GM12878 (cell line): Measurements from ENCODE around the gene COL5A1. TPM values are rescaled to one million over a fixed set of nuclear protein-coding genes. Genes with fewer than 3 reads are reported as not detected.

Experiments used
- ATAC-seq: fragments of 200-7000 bp; cut with Tn5 transposase; 3 replicates; pipeline ENCODE4 v1.9.1; 2020; ENCODE audit warnings: mild to moderate bottlenecking, moderate library complexity
- BruUV-seq: library from RNA; stranded (reverse); fragments of 400-500 nt; replicated peaks from 2 replicates; lab custom pipeline; 2021; lab: Mats Ljungman, UMichigan
- CTCF ChIA-PET: fragments of 300-600 bp; sonication (Branson Sonifier 250); formaldehyde crosslinking; extraction: SDS; loops from one replicate; lab custom pipeline; 2021; ENCODE audit warnings: inconsistent platforms; lab: Yijun Ruan, JAX
- POLR2A ChIA-PET: fragments of 350-600 bp; formaldehyde crosslinking; extraction: SDS; loops from one replicate; lab custom pipeline; 2021; ENCODE audit warnings: inconsistent platforms; lab: Charles Lee
- RAD21 ChIA-PET: fragments of 300-600 bp; sonication (Branson Sonifier 250); formaldehyde crosslinking; loops from one replicate; lab custom pipeline; 2023; ENCODE audit warnings: antibody characterized with exemption; ENCODE audit not compliant: unreplicated experiment; lab: Charles Lee
- SMC1A ChIA-PET: fragments of 300-600 bp; sonication (Branson Sonifier 250); formaldehyde crosslinking; loops from one replicate; lab custom pipeline; 2023; ENCODE audit not compliant: unreplicated experiment, uncharacterized antibody; lab: Charles Lee
- DNase-seq: peaks from one replicate; pipeline ENCODE4 v3.0.0-alpha.2; 2011; ENCODE audit warnings: low read depth, low spot score
- FAIRE-seq: peaks from 3 replicates; lab custom pipeline; 2011; peaks lifted over from hg19 to GRCh38; lab: Jason Lieb, UNC
- H2AFZ ChIP-seq: 2 replicates; pipeline ENCODE4 v1.6.0; 2011; ENCODE audit warnings: low read depth, low read length, control low read depth; ENCODE audit not compliant: control insufficient read depth
- H3K27ac ChIP-seq: 2 replicates; pipeline ENCODE4 v1.5.1; 2011; ENCODE audit warnings: control low read depth; ENCODE audit not compliant: control insufficient read depth, insufficient read depth
- H3K27me3 ChIP-seq, 2 experiments: replicated peaks in 1 of 2; 2 replicates each; pipeline versions ENCODE4 v1.6.0 to v1.6.1; 2011; ENCODE audit warnings: low read length in 1 of 2; ENCODE audit not compliant: control insufficient read depth in 2 of 2, insufficient read depth in 2 of 2
- H3K36me3 ChIP-seq, 2 experiments: 2 replicates each; pipeline ENCODE4 v1.5.1; 2011; ENCODE audit warnings: low read length in 1 of 2; ENCODE audit not compliant: control insufficient read depth in 2 of 2, insufficient read depth in 2 of 2
- H3K4me1 ChIP-seq: 2 replicates; pipeline ENCODE4 v1.6.1; 2011; ENCODE audit warnings: mild to moderate bottlenecking, low read length, moderate library complexity, mixed read lengths; ENCODE audit not compliant: control insufficient read depth, insufficient read depth
- H3K4me2 ChIP-seq: 2 replicates; pipeline ENCODE4 v1.6.0; 2011; ENCODE audit warnings: control low read depth; ENCODE audit not compliant: control insufficient read depth, insufficient read depth
- H3K4me3 ChIP-seq: fragments of 200-600 bp; sonication (generic); 2 replicates; pipeline ENCODE4 v1.5.1; 2016
- H3K79me2 ChIP-seq: 2 replicates; pipeline ENCODE4 v1.6.0; 2011; ENCODE audit warnings: low read length; ENCODE audit not compliant: control insufficient read depth, insufficient read depth
- H3K9ac ChIP-seq: 2 replicates; pipeline ENCODE4 v1.8.0; 2011; ENCODE audit warnings: low read length, control low read depth, mixed read lengths; ENCODE audit not compliant: control insufficient read depth, insufficient read depth
- H3K9me3 ChIP-seq: replicated peaks from 3 replicates; pipeline ENCODE4 v1.5.1; 2011; ENCODE audit warnings: mild to moderate bottlenecking, low read length; ENCODE audit not compliant: control insufficient read depth, insufficient read depth
- H4K20me1 ChIP-seq: 2 replicates; pipeline ENCODE4 v1.6.0; 2011; ENCODE audit not compliant: control insufficient read depth, insufficient read depth
- ATF3 ChIP-seq: IDR thresholded peaks from 2 replicates; pipeline ENCODE4 v1.6.1; 2011; ENCODE audit warnings: low read depth, mild to moderate bottlenecking, low read length, moderate library complexity, borderline replicate concordance; ENCODE audit errors: extremely low read depth
- BCL11A ChIP-seq: IDR thresholded peaks from 2 replicates; pipeline ENCODE4 v1.6.1; 2011; ENCODE audit warnings: low read depth, low read length
- BMI1 ChIP-seq: fragments of 450-650 bp; IDR thresholded peaks from 2 replicates; pipeline ENCODE4 v1.6.1; 2016; ENCODE audit warnings: mild to moderate bottlenecking, moderate library complexity, borderline replicate concordance
- CHD4 ChIP-seq: fragments of 200-600 bp; sonication (generic); IDR thresholded peaks from 2 replicates; pipeline ENCODE4 v1.6.1; 2016; ENCODE audit warnings: mild to moderate bottlenecking
- FOXM1 ChIP-seq: IDR thresholded peaks from 2 replicates; pipeline ENCODE4 v1.6.1; 2012; ENCODE audit warnings: low read depth, mild to moderate bottlenecking, inconsistent platforms, low read length, moderate library complexity
- GABPA ChIP-seq: IDR thresholded peaks from 2 replicates; pipeline ENCODE4 v1.6.1; 2014; ENCODE audit warnings: antibody characterized with exemption, low read depth, mild to moderate bottlenecking, inconsistent platforms
- HCFC1 ChIP-seq: fragments of 150-350 bp; IDR thresholded peaks from 2 replicates; pipeline ENCODE4 v1.6.1; 2014; ENCODE audit warnings: low read length
- JUND ChIP-seq: IDR thresholded peaks from 2 replicates; pipeline ENCODE4 v1.6.1; 2012; ENCODE audit warnings: low read depth, mild to moderate bottlenecking, low read length, improper control_type of control experiment, moderate library complexity
- NR2C1 ChIP-seq: fragments of 450-650 bp; IDR thresholded peaks from 2 replicates; pipeline ENCODE4 v1.6.1; 2017; ENCODE audit warnings: antibody characterized with exemption, mild to moderate bottlenecking, moderate library complexity
- RAD21 ChIP-seq: IDR thresholded peaks from 2 replicates; pipeline ENCODE4 v1.6.1; 2011; ENCODE audit warnings: mild to moderate bottlenecking, low read depth, low read length, moderate library complexity; ENCODE audit not compliant: insufficient read depth
- SKIL ChIP-seq: fragments of 450-650 bp; IDR thresholded peaks from 2 replicates; pipeline ENCODE4 v1.6.1; 2017; ENCODE audit warnings: mild to moderate bottlenecking, low read depth, inconsistent platforms; ENCODE audit not compliant: poor library complexity, severe bottlenecking
- SP1 ChIP-seq: IDR thresholded peaks from one replicate; pipeline ENCODE4 v1.6.1; 2011; ENCODE audit warnings: low read depth, low read length
- WRNIP1 ChIP-seq: IDR thresholded peaks from 2 replicates; pipeline ENCODE4 v1.6.1; 2011; ENCODE audit warnings: low read depth, low read length, improper control_type of control experiment, borderline replicate concordance
- YY1 ChIP-seq: IDR thresholded peaks from 2 replicates; pipeline ENCODE4 v1.6.1; 2011; ENCODE audit warnings: low read depth, mild to moderate bottlenecking, low read length
- ZNF24 ChIP-seq: fragments of 450-650 bp; IDR thresholded peaks from 2 replicates; pipeline ENCODE4 v1.6.1; 2017; ENCODE audit warnings: antibody characterized with exemption, mild to moderate bottlenecking
- ZNF622 ChIP-seq: fragments of 450-650 bp; IDR thresholded peaks from 2 replicates; pipeline ENCODE4 v1.6.1; 2017; ENCODE audit warnings: mild to moderate bottlenecking, inconsistent platforms
- ZZZ3 ChIP-seq: IDR thresholded peaks from 2 replicates; pipeline ENCODE4 v1.6.1; 2011; ENCODE audit warnings: low read depth; ENCODE audit not compliant: control insufficient read depth, insufficient read length
- WGBS: methylation state at CpG from one replicate; pipeline ENCODE4 v1.1.6; 2016; ENCODE audit warnings: low lambda C conversion rate; ENCODE audit not compliant: insufficient replicate concordance, insufficient coverage; ENCODE audit errors: missing lambda C conversion rate; 5-methylcytosine and 5-hydroxymethylcytosine counted together
- in situ Hi-C: fragments of 300-500 bp; cut with MboI; formaldehyde crosslinking; loops from 9 replicates; pipeline ENCODE4 v1.14.3; 2018; ENCODE audit warnings: mixed read lengths
- intact Hi-C: fragments of 100-400 bp; cut with micrococcal nuclease; formaldehyde crosslinking; loops from one replicate; pipeline ENCODE4 v1.14.2; 2022; ENCODE audit not compliant: unreplicated experiment
- polyA plus RNA-seq, 11 experiments: library from polyadenylated mRNA; depleted of rRNA in 4 of 11; unstranded in 6 of 11; stranded (reverse) in 5 of 11; fragments of >200 nt; fragmentation: Nextera tagmentation in 4 of 11; fragmentation: Illumina TruSeq in 1 of 11; extraction: Ambion mirVana in 4 of 11; extraction: Trizol in 1 of 11; gene quantifications; 1 replicate in 1 of 11; 2 replicates in 10 of 11; pipeline versions ENCODE4 v1.2.1 to v1.2.3, GENCODE V29; 2011 to 2016; ENCODE audit warnings: inconsistent platforms in 2 of 11, missing spikeins in 2 of 11, low read depth in 1 of 11
- total RNA-seq, 4 experiments: library from RNA; depleted of rRNA in 3 of 4; stranded (reverse); fragments of >200 nt in 3 of 4; fragmentation: Illumina TruSeq in 1 of 4; extraction: Trizol in 1 of 4; gene quantifications; 2 replicates each; pipeline versions ENCODE4 v1.2.1 to v1.2.3, GENCODE V29; 2013 to 2021

The COL5A1 gene
- total and polyA plus RNA-seq, 10 of the 15 experiments (the other 5 are each of a cell fraction or from before 2014, with no cell fraction given): under 0.01 to 0.15 (median 0.13) TPM; not detected in 4

DNA sequence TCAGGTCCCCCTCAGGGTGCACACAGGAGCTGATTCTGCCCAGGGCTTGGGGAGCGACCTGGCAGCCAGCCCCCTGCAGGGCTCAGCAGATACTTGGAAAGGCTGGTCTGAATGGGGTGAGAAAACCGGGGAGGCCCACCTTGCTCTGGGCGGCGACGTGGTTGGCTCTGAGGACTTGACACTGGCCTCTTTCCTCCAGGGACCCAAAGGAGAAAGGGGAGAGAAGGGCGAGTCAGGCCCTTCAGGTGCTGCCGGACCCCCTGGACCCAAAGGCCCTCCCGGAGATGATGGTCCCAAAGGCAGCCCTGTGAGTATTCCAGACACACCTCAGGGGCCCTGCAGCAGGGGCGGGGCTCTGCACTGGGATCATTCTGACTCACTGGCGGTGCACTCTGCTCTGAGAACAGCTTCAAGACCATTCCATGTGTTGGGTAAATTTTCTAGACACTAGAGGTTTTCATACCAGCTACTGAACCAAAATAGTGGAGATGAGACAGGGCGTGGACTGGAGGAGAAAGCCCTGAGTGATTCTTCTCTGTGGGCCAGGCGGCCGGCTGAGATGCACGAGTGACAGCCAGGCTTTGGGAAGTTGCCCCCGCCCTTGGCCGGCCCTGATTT is 173.1 kb downstream of the COL5A1 start (continued):
- TF ChIP-seq SKIL (no peak), ZNF24 (no peak)

GRCh38 chr9:134815435-134816214 is 174.0 kb downstream of the COL5A1 start:
- RAD21 ChIA-PET: no interaction called here
- no peaks in the 10 kb centered on the region for H3K36me3 ChIP-seq
- H3K4me1 ChIP-seq: no peaks in the 10 kb centered on the region
- DNase-seq (no peak), ATAC-seq (no peak), FAIRE-seq (no peak)
- no peaks in the 10 kb centered on the region for H3K79me2 ChIP-seq
- H3K9me3 ChIP-seq: no peaks in the 10 kb centered on the region
- CTCF ChIA-PET: no interaction called here
- no TSS peak for BruUV-seq
- H3K9ac ChIP-seq: no peak overlapping the region
- in situ Hi-C loops: no loop called here
- SMC1A ChIA-PET: interaction anchor here (1.1 kb wide), 1 partner anchor 25 kb away, joined by 3 read pairs; no protein-coding TSS in a partner anchor
- no peak overlapping the region for H3K4me3 ChIP-seq
- no peak overlapping the region for H3K4me2 ChIP-seq
- WGBS: 21% methylated on average over 16 of the region's 16 CpGs
- H4K20me1 ChIP-seq: no peaks in the 10 kb centered on the region; the same call in 1 of the 2 replicates
- POLR2A ChIA-PET: no interaction called here
- intact Hi-C loops: no loop called here
- no peaks in the 10 kb centered on the region; a peak in 2 of 4 replicates for H3K27me3 ChIP-seq
- no peak overlapping the region for H2AFZ ChIP-seq
- H3K27ac ChIP-seq: no peak overlapping the region
- TF ChIP-seq ATF3: no peak
- TF ChIP-seq ZNF622: no peak
- no peak for TF ChIP-seq HCFC1
- TF ChIP-seq BMI1: no peak
- no peak for TF ChIP-seq RAD21
- no peak for TF ChIP-seq NR2C1
- TF ChIP-seq ZZZ3: no peak
- TF ChIP-seq SP1: no peak
- no peak for TF ChIP-seq FOXM1
- no peak for TF ChIP-seq YY1
- no peak for TF ChIP-seq CHD4
- no peak for TF ChIP-seq WRNIP1
- TF ChIP-seq JUND: no peak
- TF ChIP-seq GABPA: no peak
- no peak for TF ChIP-seq BCL11A
